Measurements from ENCODE around the gene LEPROT. TPM values are rescaled to one million over a fixed set of nuclear protein-coding genes. Genes with fewer than 3 reads are reported as not detected.

The LEPROT gene
- total RNA-seq, 4 donors from 2014 or later: 34.6 to 52.4 (median 44.2) TPM

DNA sequence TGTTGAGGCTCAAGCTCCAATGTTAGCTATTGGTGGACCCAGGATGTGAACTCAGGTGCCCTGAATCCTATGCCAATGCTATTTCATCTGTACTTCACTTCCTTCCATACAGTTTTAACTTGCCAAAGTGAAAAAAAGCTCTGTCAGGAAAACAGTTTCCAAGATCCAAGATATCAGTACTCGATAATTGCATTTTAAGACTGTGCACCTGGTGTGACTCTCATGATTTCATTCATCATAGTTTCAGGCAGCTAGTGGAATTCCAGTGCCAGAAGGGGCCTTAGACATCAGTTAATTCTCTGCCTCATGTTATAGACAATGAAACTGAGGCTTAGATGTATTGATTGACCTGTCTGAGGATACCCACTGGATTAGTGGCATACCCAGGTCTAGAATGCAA lies 26.5 kb upstream of the LEPROT start:
- Histone ChIP-seq H3K4me3 (no peak overlapping the region), H3K9me3 (no peaks in the 10 kb centered on the region), H3K27me3 (no peaks in the 10 kb centered on the region), H3K36me3 (no peaks in the 10 kb centered on the region), H3K4me1 (no peaks in the 10 kb centered on the region), H3K27ac (no peak overlapping the region)
- DNase-seq (ENCODE audit: low spot score in 2 of 2): no peak
- 73% methylated on average over 1 of the region's 1 CpG for WGBS
- TF ChIP-seq EP300 (IDR thresholded peaks at IDR 0.05): no peak
- TF ChIP-seq, protein P1, sequence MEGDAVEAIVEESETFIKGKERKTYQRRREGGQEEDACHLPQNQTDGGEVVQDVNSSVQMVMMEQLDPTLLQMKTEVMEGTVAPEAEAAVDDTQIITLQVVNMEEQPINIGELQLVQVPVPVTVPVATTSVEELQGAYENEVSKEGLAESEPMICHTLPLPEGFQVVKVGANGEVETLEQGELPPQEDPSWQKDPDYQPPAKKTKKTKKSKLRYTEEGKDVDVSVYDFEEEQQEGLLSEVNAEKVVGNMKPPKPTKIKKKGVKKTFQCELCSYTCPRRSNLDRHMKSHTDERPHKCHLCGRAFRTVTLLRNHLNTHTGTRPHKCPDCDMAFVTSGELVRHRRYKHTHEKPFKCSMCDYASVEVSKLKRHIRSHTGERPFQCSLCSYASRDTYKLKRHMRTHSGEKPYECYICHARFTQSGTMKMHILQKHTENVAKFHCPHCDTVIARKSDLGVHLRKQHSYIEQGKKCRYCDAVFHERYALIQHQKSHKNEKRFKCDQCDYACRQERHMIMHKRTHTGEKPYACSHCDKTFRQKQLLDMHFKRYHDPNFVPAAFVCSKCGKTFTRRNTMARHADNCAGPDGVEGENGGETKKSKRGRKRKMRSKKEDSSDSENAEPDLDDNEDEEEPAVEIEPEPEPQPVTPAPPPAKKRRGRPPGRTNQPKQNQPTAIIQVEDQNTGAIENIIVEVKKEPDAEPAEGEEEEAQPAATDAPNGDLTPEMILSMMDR (IDR thresholded peaks at IDR 0.05): no peak
- no peak for TF ChIP-seq POLR2A (IDR thresholded peaks at IDR 0.05)
- no peak for TF ChIP-seq POLR2AphosphoS5 (IDR thresholded peaks at IDR 0.05)

DNA sequence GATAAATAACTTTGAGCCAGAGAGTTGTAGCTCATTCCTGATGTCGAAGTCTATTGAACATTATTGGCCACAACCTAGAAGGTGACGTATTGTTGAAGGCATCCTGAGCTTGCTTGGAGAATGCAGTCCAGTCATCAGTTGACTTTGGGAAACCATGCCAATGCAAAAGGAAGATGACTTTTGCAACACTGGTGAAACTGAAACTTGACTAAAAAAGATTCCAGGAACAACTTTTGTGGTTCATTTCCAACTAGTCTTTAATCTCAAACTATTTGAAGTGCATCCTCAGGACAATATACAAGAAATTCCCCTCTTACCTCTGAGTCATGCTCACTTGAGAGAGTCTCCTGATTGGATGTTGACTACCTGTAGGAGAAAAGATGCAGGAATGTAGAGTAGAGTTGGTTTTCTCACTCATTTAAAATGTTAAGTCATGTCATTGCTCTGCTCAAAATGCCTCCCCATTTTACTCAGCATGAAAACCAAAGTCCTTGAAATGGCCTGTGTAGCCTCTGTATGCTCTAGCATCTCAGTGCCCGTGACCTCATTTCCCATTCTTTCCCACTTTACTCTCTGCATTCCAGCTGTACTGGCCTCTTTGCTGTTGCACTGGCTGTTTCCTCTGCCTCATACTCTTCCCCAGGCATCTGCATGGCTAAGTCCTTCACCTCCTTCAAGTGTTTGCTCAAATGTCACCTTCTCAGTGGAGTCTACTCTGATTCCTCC lies 24.4 kb upstream of the LEPROT start:
- no peak for DNase-seq (ENCODE audit: low spot score in 2 of 2)
- 77% methylated on average over 3 of the region's 3 CpGs for WGBS
- H3K27ac ChIP-seq: no peak overlapping the region
- no peaks in the 10 kb centered on the region for H3K9me3 ChIP-seq
- H3K36me3 ChIP-seq: no peaks in the 10 kb centered on the region
- H3K4me1 ChIP-seq: no peaks in the 10 kb centered on the region
- TF ChIP-seq, protein P1 (IDR thresholded peaks at IDR 0.05): no peak
- no peak for TF ChIP-seq POLR2A (IDR thresholded peaks at IDR 0.05)
- TF ChIP-seq EP300 (IDR thresholded peaks at IDR 0.05): no peak
- no peak for TF ChIP-seq POLR2AphosphoS5 (IDR thresholded peaks at IDR 0.05)
- H3K4me3 ChIP-seq: no peak overlapping the region
- no peaks in the 10 kb centered on the region for H3K27me3 ChIP-seq

DNA sequence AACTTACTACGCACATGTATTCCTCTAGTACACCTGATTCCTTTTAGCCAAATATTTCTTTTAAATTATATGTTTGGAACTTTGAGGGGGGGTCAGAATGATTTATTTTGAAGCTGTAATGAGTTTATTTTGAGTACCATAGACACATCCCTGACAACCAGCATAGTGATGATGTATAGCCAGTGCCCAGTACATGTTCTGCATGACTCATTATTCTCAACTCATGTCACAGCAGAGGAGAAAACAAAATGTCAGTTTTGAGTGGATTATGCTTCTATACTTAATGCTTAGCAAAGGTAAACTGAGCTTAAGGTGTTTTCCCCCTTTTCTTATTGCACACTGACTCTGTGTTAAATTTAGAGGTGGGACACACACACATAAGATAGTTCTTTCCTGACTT lies 22.4 kb upstream of the LEPROT start:
- H3K4me3 ChIP-seq: no peak overlapping the region
- no peak for DNase-seq (ENCODE audit: low spot score in 2 of 2)
- H3K27ac ChIP-seq: no peak overlapping the region
- no peaks in the 10 kb centered on the region for H3K9me3 ChIP-seq
- no peaks in the 10 kb centered on the region for H3K27me3 ChIP-seq
- no peaks in the 10 kb centered on the region for H3K4me1 ChIP-seq
- WGBS: 100% methylated on average over 1 of the region's 1 CpG
- TF ChIP-seq, protein P1 (IDR thresholded peaks at IDR 0.05): no peak
- TF ChIP-seq EP300 (IDR thresholded peaks at IDR 0.05) (no peak), POLR2AphosphoS5 (IDR thresholded peaks at IDR 0.05) (no peak), POLR2A (IDR thresholded peaks at IDR 0.05) (no peak)
- H3K36me3 ChIP-seq: no peaks in the 10 kb centered on the region

DNA sequence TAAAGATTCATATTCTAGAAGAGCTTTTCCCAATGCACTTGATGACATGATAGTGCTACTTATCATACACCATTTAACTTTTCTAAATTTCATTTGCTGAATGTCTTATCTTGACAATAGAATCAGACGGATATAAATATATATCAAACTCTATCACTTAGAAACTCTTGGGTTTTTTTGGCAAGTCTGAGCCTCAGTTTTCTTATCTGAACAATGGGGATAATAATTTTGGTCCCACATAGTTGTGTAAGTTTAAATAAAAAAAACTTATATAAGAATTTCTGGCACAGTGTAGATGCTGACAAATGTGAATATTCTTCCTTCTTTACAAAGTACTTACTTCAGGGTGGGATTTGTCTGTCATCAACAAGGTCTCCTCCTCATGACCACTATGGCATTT lies 21.5 kb upstream of the LEPROT start:
- TF ChIP-seq POLR2A (IDR thresholded peaks at IDR 0.05) (no peak), POLR2AphosphoS5 (IDR thresholded peaks at IDR 0.05) (no peak), EP300 (IDR thresholded peaks at IDR 0.05) (no peak)
- TF ChIP-seq, protein P1 (IDR thresholded peaks at IDR 0.05): no peak
- Histone ChIP-seq H3K4me3 (no peak overlapping the region), H3K27me3 (no peaks in the 10 kb centered on the region), H3K9me3 (no peaks in the 10 kb centered on the region), H3K27ac (no peak overlapping the region), H3K36me3 (no peaks in the 10 kb centered on the region), H3K4me1 (no peaks in the 10 kb centered on the region)
- DNase-seq (ENCODE audit: low spot score in 2 of 2): no peak
- 100% methylated on average over 1 of the region's 1 CpG for WGBS

DNA sequence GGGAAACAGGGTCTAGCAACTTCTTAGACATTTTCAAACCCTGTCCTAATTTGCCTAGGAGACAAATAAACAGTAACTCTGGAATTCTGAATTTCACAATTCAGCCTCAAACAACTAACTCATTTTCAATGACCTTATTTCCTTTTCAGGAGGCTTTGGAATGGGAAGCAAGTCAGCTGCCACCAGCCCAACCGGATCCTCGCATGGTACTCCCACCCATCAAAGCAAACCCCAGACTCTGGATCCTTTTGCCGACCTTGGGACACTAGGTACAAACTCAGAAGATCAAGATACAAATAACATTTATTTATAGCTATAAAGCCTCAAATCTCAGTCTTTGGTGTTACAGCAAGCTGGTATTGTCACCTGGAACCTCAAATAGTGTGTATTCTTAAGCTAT lies 18.9 kb upstream of the LEPROT start:
- Histone ChIP-seq H3K4me1 (no peaks in the 10 kb centered on the region), H3K4me3 (no peak overlapping the region), H3K27ac (no peak overlapping the region), H3K9me3 (no peaks in the 10 kb centered on the region), H3K36me3 (no peaks in the 10 kb centered on the region), H3K27me3 (no peaks in the 10 kb centered on the region)
- 89% methylated on average over 3 of the region's 3 CpGs for WGBS
- TF ChIP-seq POLR2AphosphoS5 (IDR thresholded peaks at IDR 0.05) (no peak), POLR2A (IDR thresholded peaks at IDR 0.05) (no peak), EP300 (IDR thresholded peaks at IDR 0.05) (no peak)
- TF ChIP-seq, protein P1 (IDR thresholded peaks at IDR 0.05): no peak
- DNase-seq (ENCODE audit: low spot score in 2 of 2): no peak
